IPS-15b (cell line): ENCODE data around the gene ENTPD7.

Source experiments
- H3K27me3 ChIP-seq: one replicate; pipeline ENCODE4 v1.6.1; 2013; ENCODE audit warnings: low read length; ENCODE audit not compliant: control insufficient read depth, insufficient read depth
- H3K36me3 ChIP-seq: one replicate; pipeline ENCODE4 v1.6.1; 2013; ENCODE audit warnings: low read length; ENCODE audit not compliant: control insufficient read depth, insufficient read depth
- H3K4me1 ChIP-seq: one replicate; pipeline ENCODE4 v1.6.1; 2013; ENCODE audit warnings: mild to moderate bottlenecking, low read length; ENCODE audit not compliant: control insufficient read depth, insufficient read depth
- H3K4me3 ChIP-seq: one replicate; pipeline ENCODE4 v1.5.1; 2013; ENCODE audit warnings: low read depth, low read length
- H3K9ac ChIP-seq: one replicate; pipeline ENCODE4 v1.6.1; 2013; ENCODE audit warnings: low read depth, mild to moderate bottlenecking, low read length
- H3K9me3 ChIP-seq: one replicate; pipeline ENCODE4 v1.6.1; 2013; ENCODE audit warnings: mild to moderate bottlenecking, low read length; ENCODE audit not compliant: control insufficient read depth, insufficient read depth

The ENTPD7 gene

GRCh38 chr10:99676426-99676825, 17.1 kb downstream of the ENTPD7 start:
- Histone ChIP-seq H3K4me1 (no peaks in the 10 kb centered on the region), H3K9ac (no peak overlapping the region), H3K27me3 (no peaks in the 10 kb centered on the region), H3K4me3 (no peak overlapping the region), H3K36me3 (no peaks in the 10 kb centered on the region), H3K9me3 (no peaks in the 10 kb centered on the region)

GRCh38 chr10:99676895-99677294, 17.6 kb downstream of the ENTPD7 start:
- Histone ChIP-seq H3K36me3 (no peaks in the 10 kb centered on the region), H3K9me3 (no peaks in the 10 kb centered on the region)

GRCh38 chr10:99678921-99679320, 19.6 kb downstream of the ENTPD7 start:
- Histone ChIP-seq H3K27me3 (no peaks in the 10 kb centered on the region), H3K9me3 (no peaks in the 10 kb centered on the region), H3K4me3 (no peak overlapping the region), H3K4me1 (no peaks in the 10 kb centered on the region), H3K9ac (no peak overlapping the region), H3K36me3 (no peaks in the 10 kb centered on the region)

More at GRCh38 chr10:99676895-99677294, 17.6 kb downstream of the ENTPD7 start:
- Histone ChIP-seq H3K4me1 (no peaks in the 10 kb centered on the region), H3K27me3 (no peaks in the 10 kb centered on the region), H3K9ac (no peak overlapping the region), H3K4me3 (no peak overlapping the region)

GRCh38 chr10:99681553-99681952, 22.2 kb downstream of the ENTPD7 start:
- Histone ChIP-seq H3K9me3 (no peaks in the 10 kb centered on the region), H3K9ac (no peak overlapping the region), H3K4me1 (no peaks in the 10 kb centered on the region), H3K36me3 (no peaks in the 10 kb centered on the region), H3K27me3 (no peaks in the 10 kb centered on the region), H3K4me3 (no peak overlapping the region)

GRCh38 chr10:99682032-99682431, 22.7 kb downstream of the ENTPD7 start:
- Histone ChIP-seq H3K36me3 (no peaks in the 10 kb centered on the region), H3K9ac (no peak overlapping the region), H3K27me3 (no peaks in the 10 kb centered on the region), H3K9me3 (no peaks in the 10 kb centered on the region), H3K4me3 (no peak overlapping the region), H3K4me1 (no peaks in the 10 kb centered on the region)

GRCh38 chr10:99682752-99683151, 23.4 kb downstream of the ENTPD7 start:
- no peaks in the 10 kb centered on the region for H3K27me3 ChIP-seq
- H3K9ac ChIP-seq, result no peak overlapping the region
- no peaks in the 10 kb centered on the region for H3K4me1 ChIP-seq
- no peak overlapping the region for H3K4me3 ChIP-seq
- no peaks in the 10 kb centered on the region for H3K36me3 ChIP-seq
- H3K9me3 ChIP-seq, result no peaks in the 10 kb centered on the region

GRCh38 chr10:99685597-99685967, 26.3 kb downstream of the ENTPD7 start:
- Histone ChIP-seq H3K36me3 (no peaks in the 10 kb centered on the region), H3K9ac (no peak overlapping the region), H3K27me3 (no peaks in the 10 kb centered on the region), H3K9me3 (no peaks in the 10 kb centered on the region), H3K4me3 (no peak overlapping the region), H3K4me1 (no peaks in the 10 kb centered on the region)

- H3K36me3 ChIP-seq, result no peaks in the 10 kb centered on the region
- H3K27me3 ChIP-seq, result no peaks in the 10 kb centered on the region
- H3K9me3 ChIP-seq, result no peaks in the 10 kb centered on the region
- no peak overlapping the region for H3K4me3 ChIP-seq
- H3K9ac ChIP-seq, result no peak overlapping the region
- H3K4me1 ChIP-seq, result no peaks in the 10 kb centered on the region
Observed at GRCh38 chr10:99689461-99689860, 30.2 kb downstream of the ENTPD7 start.

- H3K27me3 ChIP-seq, result no peaks in the 10 kb centered on the region
- peaks cover 6% of the 10 kb centered on the region for H3K36me3 ChIP-seq
- H3K9me3 ChIP-seq, result no peaks in the 10 kb centered on the region
- H3K4me3 ChIP-seq, result no peak overlapping the region
- no peak overlapping the region for H3K9ac ChIP-seq
- H3K4me1 ChIP-seq, result no peaks in the 10 kb centered on the region
Observed at GRCh38 chr10:99693933-99694583, 34.7 kb downstream of the ENTPD7 start.

- Histone ChIP-seq H3K27me3 (no peaks in the 10 kb centered on the region), H3K4me3 (no peak overlapping the region), H3K36me3 (peaks cover 9% of the 10 kb centered on the region), H3K9ac (no peak overlapping the region), H3K9me3 (no peaks in the 10 kb centered on the region), H3K4me1 (no peaks in the 10 kb centered on the region)
Observed at GRCh38 chr10:99695761-99696160, 36.5 kb downstream of the ENTPD7 start.

GRCh38 chr10:99698504-99699080, 39.3 kb downstream of the ENTPD7 start:
- H3K9me3 ChIP-seq, result no peaks in the 10 kb centered on the region
- no peak overlapping the region for H3K4me3 ChIP-seq
- H3K27me3 ChIP-seq, result no peaks in the 10 kb centered on the region
- peaks cover 12% of the 10 kb centered on the region for H3K36me3 ChIP-seq
- H3K9ac ChIP-seq, result no peak overlapping the region
- H3K4me1 ChIP-seq, result no peaks in the 10 kb centered on the region

- H3K27me3 ChIP-seq, result no peaks in the 10 kb centered on the region
- no peaks in the 10 kb centered on the region for H3K4me1 ChIP-seq
- H3K9me3 ChIP-seq, result no peaks in the 10 kb centered on the region
- no peak overlapping the region for H3K4me3 ChIP-seq
- H3K36me3 ChIP-seq, result peaks cover 21% of the 10 kb centered on the region
- H3K9ac ChIP-seq, result no peak overlapping the region
Observed at GRCh38 chr10:99700649-99701048, 41.3 kb downstream of the ENTPD7 start.
